Stimulated activated CD4-positive, alpha-beta T cell treated with anti-CD3 and anti-CD28 coated beads, Interleukin-15, amount 100 ng/mL, for 1 hour (primary cell): ENCODE measurements around the gene ELMOD1.

ENCODE experiments used
- DNase-seq, 2 donors: peaks; one replicate each; pipeline ENCODE4 v3.0.0-alpha.2; 2020; ENCODE audit warnings: low read depth in 1 of 2, low spot score in 1 of 2

The ELMOD1 gene

GRCh38 chr11:107631931-107632330 is 41.0 kb downstream of the ELMOD1 start:
- no peak for DNase-seq

GRCh38 chr11:107646783-107647182 is 55.8 kb downstream of the ELMOD1 start:
- no peak for DNase-seq

GRCh38 chr11:107648242-107648641 is 57.3 kb downstream of the ELMOD1 start:
- DNase-seq = no peak

GRCh38 chr11:107651672-107652071 is 60.7 kb downstream of the ELMOD1 start:
- DNase-seq = no peak

- no peak for DNase-seq
Observed at GRCh38 chr11:107653076-107653475, 62.1 kb downstream of the ELMOD1 start.

GRCh38 chr11:107655602-107656001 is 64.7 kb downstream of the ELMOD1 start:
- DNase-seq = no peak

- DNase-seq = no peak
Observed at GRCh38 chr11:107659310-107659709, 68.4 kb downstream of the ELMOD1 start.

- no peak for DNase-seq
Observed at GRCh38 chr11:107660066-107660465, 69.1 kb downstream of the ELMOD1 start.

GRCh38 chr11:107661656-107662055 is 70.7 kb downstream of the ELMOD1 start:
- DNase-seq = no peak

GRCh38 chr11:107665018-107665417 is 74.1 kb downstream of the ELMOD1 start:
- no peak for DNase-seq

- DNase-seq = no peak
Observed at GRCh38 chr11:107666911-107667613, 76.1 kb downstream of the ELMOD1 start.

GRCh38 chr11:107669191-107669740 is 78.3 kb downstream of the ELMOD1 start:
- DNase-seq = no peak

GRCh38 chr11:107669893-107670601 is 79.1 kb downstream of the ELMOD1 start:
- DNase-seq = no peak

- no peak for DNase-seq
Observed at GRCh38 chr11:107675902-107676301, 85.0 kb downstream of the ELMOD1 start.

- DNase-seq = no peak
Observed at GRCh38 chr11:107676336-107677057, 85.5 kb downstream of the ELMOD1 start.

- DNase-seq = no peak
Observed at GRCh38 chr11:107677924-107678631, 87.1 kb downstream of the ELMOD1 start.

GRCh38 chr11:107678632-107678971 is 87.7 kb downstream of the ELMOD1 start:
- DNase-seq = no peak

- DNase-seq = no peak
Observed at GRCh38 chr11:107679255-107680024, 88.5 kb downstream of the ELMOD1 start.

GRCh38 chr11:107682171-107682570 is 91.2 kb downstream of the ELMOD1 start:
- no peak for DNase-seq

- DNase-seq = no peak
Observed at GRCh38 chr11:107682572-107682971, 91.6 kb downstream of the ELMOD1 start.

- DNase-seq = no peak
Observed at GRCh38 chr11:107683061-107683460, 92.1 kb downstream of the ELMOD1 start.
